ENCODE data around the gene RGS16. TPM values are rescaled to one million over a fixed set of nuclear protein-coding genes. Genes with fewer than 3 reads are reported as not detected.

RGS16 gene
- total RNA-seq, result 0.19 and 0.33 TPM in 2 replicates

GRCh38 chr1:182604175-182605164, at the start of gene RGS16:
RGS16 (minus strand) TSS chr1:182604389; CDS start chr1:182604259, 130 bp downstream.

GRCh38 chr1:182588500-182589396, 15.4 kb downstream of the RGS16 start, which contains the start of gene RNASEL:
RNASEL (minus strand) TSS chr1:182589256; CDS start chr1:182586806, 2,450 bp downstream.

Small RNA genes within 50 kb of the gene (small RNA-seq; reads per million reads assigned to genes)
- not detected for gene RF00017

Other genes starting within 250 kb of the RGS16 start
- gene GLUL, start 212.6 kb downstream of the RGS16 start, total RNA-seq, result 294 and 295 TPM in 2 replicates
- gene TEDDM1, start 203.7 kb downstream of the RGS16 start, total RNA-seq, result not detected in 2 replicates
- gene RGSL1, start 154.2 kb downstream of the RGS16 start, total RNA-seq, result 0.65 TPM in 1 of 2 replicates, not detected in the other
- 1.3 and 1.7 TPM in 2 replicates for gene RNASEL, start 15.1 kb downstream of the RGS16 start, total RNA-seq
- gene RGS8, start 80.2 kb upstream of the RGS16 start, total RNA-seq, result not detected in 2 replicates
- gene NPL, start 185.4 kb upstream of the RGS16 start, total RNA-seq, result 1.3 and 2.2 TPM in 2 replicates
- gene DHX9, start 235.0 kb upstream of the RGS16 start, total RNA-seq, result 135 and 217 TPM in 2 replicates

Data from vein endothelial cell (primary cell).